IMR-90 (cell line): ENCODE results near the gene FAM174B. TPM values are rescaled to one million over a fixed set of nuclear protein-coding genes. Genes with fewer than 3 reads are reported as not detected.

Source experiments
- ATAC-seq: fragments of 200-7000 bp; cut with Tn5 transposase; 2 replicates; pipeline ENCODE4 v1.9.1; 2020; ENCODE audit warnings: low read depth, mild to moderate bottlenecking, moderate library complexity
- BruUV-seq: library from RNA; stranded (reverse); fragments of 400-500 nt; replicated peaks from 2 replicates; lab custom pipeline; 2021; lab: Mats Ljungman, UMichigan
- CTCF ChIA-PET: fragments of 300-600 bp; formaldehyde crosslinking; extraction: SDS; loops from one replicate; lab custom pipeline; 2021; ENCODE audit warnings: antibody characterized with exemption; lab: Yijun Ruan, JAX
- POLR2A ChIA-PET: fragments of 300-600 bp; sonication (Branson Sonifier 250); formaldehyde crosslinking; loops from one replicate; lab custom pipeline; 2022; ENCODE audit warnings: antibody characterized with exemption; ENCODE audit not compliant: unreplicated experiment; lab: Charles Lee
- DNase-seq: peaks from one replicate; pipeline ENCODE4 v3.0.0; 2013
- H2AFZ ChIP-seq: replicated peaks from 2 replicates; pipeline ENCODE3; 2013; ENCODE audit warnings: low read length, mild to moderate bottlenecking; ENCODE audit not compliant: poor library complexity
- H2AK5ac ChIP-seq: 2 replicates; pipeline ENCODE4 v1.6.1; 2013; ENCODE audit warnings: low read depth, low read length, inconsistent platforms
- H2AK9ac ChIP-seq: replicated peaks from 2 replicates; pipeline ENCODE3; 2013; ENCODE audit warnings: mild to moderate bottlenecking, low read depth, low read length, moderate library complexity; ENCODE audit not compliant: poor library complexity
- H2BK120ac ChIP-seq: 2 replicates; pipeline ENCODE4 v1.6.1; 2013; ENCODE audit warnings: low read depth, low read length, inconsistent platforms
- H2BK15ac ChIP-seq: 3 replicates; pipeline ENCODE4 v1.6.1; 2013; ENCODE audit warnings: low read depth, low read length, inconsistent platforms
- H2BK20ac ChIP-seq: 2 replicates; pipeline ENCODE4 v1.6.1; 2013; ENCODE audit warnings: low read depth, mild to moderate bottlenecking, inconsistent platforms, low read length, moderate library complexity
- H2BK5ac ChIP-seq: 2 replicates; pipeline ENCODE4 v1.6.1; 2013; ENCODE audit warnings: mild to moderate bottlenecking, low read depth, low read length, inconsistent platforms; ENCODE audit not compliant: poor library complexity, severe bottlenecking
- H3K14ac ChIP-seq: replicated peaks from 2 replicates; pipeline ENCODE4 v1.6.1; 2013; ENCODE audit warnings: low read depth, low read length, inconsistent platforms
- H3K18ac ChIP-seq: 2 replicates; pipeline ENCODE4 v1.6.1; 2013; ENCODE audit warnings: low read depth, low read length, control low read depth
- H3K23ac ChIP-seq: 2 replicates; pipeline ENCODE4 v1.6.1; 2013; ENCODE audit warnings: low read depth, low read length, inconsistent platforms
- H3K27ac ChIP-seq: 2 replicates; pipeline ENCODE4 v1.5.1; 2013; ENCODE audit warnings: mild to moderate bottlenecking, control low read depth, low read length; ENCODE audit not compliant: insufficient read depth
- H3K27me3 ChIP-seq: 2 replicates; pipeline ENCODE4 v1.6.1; 2013; ENCODE audit warnings: low read length; ENCODE audit not compliant: control insufficient read depth, insufficient read depth
- H3K36me3 ChIP-seq: 2 replicates; pipeline ENCODE4 v1.6.1; 2013; ENCODE audit warnings: low read length, mixed read lengths; ENCODE audit not compliant: control insufficient read depth, insufficient read depth
- H3K4ac ChIP-seq: 2 replicates; pipeline ENCODE4 v1.6.1; 2013; ENCODE audit warnings: low read depth, low read length, inconsistent platforms
- H3K4me1 ChIP-seq: 2 replicates; pipeline ENCODE4 v1.6.1; 2013; ENCODE audit warnings: low read length, mixed read lengths; ENCODE audit not compliant: control insufficient read depth, insufficient read depth
- H3K4me2 ChIP-seq: 2 replicates; pipeline ENCODE4 v1.6.1; 2013; ENCODE audit warnings: low read depth, mild to moderate bottlenecking, control low read depth, low read length, moderate library complexity
- H3K4me3 ChIP-seq: 2 replicates; pipeline ENCODE4 v1.5.1; 2013; ENCODE audit warnings: low read depth, mild to moderate bottlenecking, control low read depth, low read length, moderate library complexity; ENCODE audit not compliant: insufficient read depth
- H3K56ac ChIP-seq: 2 replicates; pipeline ENCODE4 v1.6.1; 2013; ENCODE audit warnings: low read length, inconsistent platforms; ENCODE audit not compliant: insufficient read depth; ENCODE audit errors: extremely low read depth
- H3K79me1 ChIP-seq, 2 experiments: 2 replicates each; pipeline ENCODE4 v1.6.1; 2013; ENCODE audit warnings: low read length in 2 of 2, inconsistent platforms in 1 of 2, low read depth in 1 of 2
- H3K9ac ChIP-seq: 2 replicates; pipeline ENCODE4 v1.6.1; 2013; ENCODE audit warnings: low read depth, low read length, control low read depth
- H3K9me1 ChIP-seq: 2 replicates; pipeline ENCODE4 v1.6.1; 2013; ENCODE audit warnings: low read length, inconsistent platforms; ENCODE audit not compliant: insufficient read depth
- H3K9me3 ChIP-seq: 2 replicates; pipeline ENCODE4 v1.6.1; 2013; ENCODE audit warnings: low read length; ENCODE audit not compliant: control insufficient read depth, insufficient read depth
- H4K20me1 ChIP-seq: 2 replicates; pipeline ENCODE4 v1.6.1; 2013; ENCODE audit warnings: low read length, inconsistent platforms; ENCODE audit not compliant: insufficient read depth
- H4K5ac ChIP-seq: 2 replicates; pipeline ENCODE4 v1.6.1; 2013; ENCODE audit warnings: mild to moderate bottlenecking, low read depth, low read length, control low read depth
- H4K8ac ChIP-seq, 2 experiments: 2 replicates each; pipeline ENCODE4 v1.6.1; 2013; ENCODE audit warnings: low read depth in 2 of 2, low read length in 2 of 2, control low read depth in 1 of 2, inconsistent platforms in 1 of 2
- H4K91ac ChIP-seq: 2 replicates; pipeline ENCODE4 v1.6.1; 2013; ENCODE audit warnings: low read depth, low read length, inconsistent platforms; ENCODE audit not compliant: insufficient read depth
- BHLHE40 ChIP-seq: fragments of 150-350 bp; IDR thresholded peaks from 2 replicates; pipeline ENCODE4 v1.6.1; 2016; ENCODE audit warnings: mild to moderate bottlenecking, low read depth, low read length
- CEBPB ChIP-seq: IDR thresholded peaks from 2 replicates; pipeline ENCODE4 v1.6.1; 2012; ENCODE audit warnings: low read depth, low read length, improper control_type of control experiment
- CHD1 ChIP-seq: IDR thresholded peaks from 2 replicates; pipeline ENCODE4 v1.6.1; 2012; ENCODE audit warnings: low read depth, low read length, improper control_type of control experiment
- CTCF ChIP-seq: conservative IDR thresholded peaks from 2 replicates; pipeline ENCODE4 v1.5.1; 2012; ENCODE audit warnings: mild to moderate bottlenecking, low read depth, low read length, improper control_type of control experiment
- FOS ChIP-seq: fragments of 150-350 bp; IDR thresholded peaks from 2 replicates; pipeline ENCODE4 v1.6.1; 2016; ENCODE audit warnings: low read depth, low read length
- MXI1 ChIP-seq: IDR thresholded peaks from 2 replicates; pipeline ENCODE4 v1.6.1; 2012; ENCODE audit warnings: low read depth, mild to moderate bottlenecking, low read length, moderate library complexity, borderline replicate concordance
- NFE2L2 ChIP-seq: fragments of 150-350 bp; IDR thresholded peaks from 2 replicates; pipeline ENCODE4 v1.6.1; 2016; ENCODE audit warnings: low read depth, mild to moderate bottlenecking, low read length
- RFX5 ChIP-seq: IDR thresholded peaks from 2 replicates; pipeline ENCODE4 v1.8.0; 2012; ENCODE audit warnings: low read depth, mild to moderate bottlenecking, low read length, moderate library complexity
- SMC3 ChIP-seq: fragments of 150-350 bp; IDR thresholded peaks from 2 replicates; pipeline ENCODE4 v1.6.1; 2016; ENCODE audit warnings: low read depth, mild to moderate bottlenecking, antibody characterized with exemption, low read length, moderate library complexity
- WGBS, 2 experiments: methylation state at CpG; one replicate each; pipeline versions ENCODE4 v1.1.5 to v1.1.7; 2013; ENCODE audit warnings: missing lambda C conversion rate in 2 of 2; ENCODE audit not compliant: insufficient read length in 1 of 2; ENCODE audit errors: extremely low coverage in 2 of 2; 5-methylcytosine and 5-hydroxymethylcytosine counted together
- dilution Hi-C: fragments of 300-500 bp; cut with HindIII; formaldehyde crosslinking; loops from one replicate; pipeline ENCODE4 v1.14.3; 2018; ENCODE audit warnings: low sequenced_read_pairs; ENCODE audit not compliant: unreplicated experiment
- in situ Hi-C: fragments of 300-500 bp; cut with MboI; formaldehyde crosslinking; loops from 3 replicates; pipeline ENCODE4 v1.14.3; 2019; ENCODE audit warnings: low sequenced_read_pairs, inconsistent platforms, mixed read lengths
- intact Hi-C: fragments of 100-400 bp; cut with micrococcal nuclease; formaldehyde crosslinking; loops from 2 replicates; pipeline ENCODE4 v1.10.0; 2022
- polyA plus RNA-seq, 3 experiments: library from polyadenylated mRNA; depleted of rRNA; stranded (reverse); fragments of >200 nt; gene quantifications; 2 replicates each; pipeline ENCODE4 v1.2.3, GENCODE V29; 2012; ENCODE audit warnings: low replicate concordance in 1 of 3
- total RNA-seq: library from RNA; depleted of rRNA; stranded (reverse); fragments of >200 nt; gene quantifications from 2 replicates; pipeline ENCODE4 v1.2.3, GENCODE V29; 2012

FAM174B gene
- total and polyA plus RNA-seq, 2 of the 4 experiments (the other 2 are of a cell fraction), result 0.18 to 0.56 TPM

- in situ Hi-C loops, result no loop called here
These were observed 23.9 kb downstream of the FAM174B start for GRCh38 chr15:92631721-92632120.

More at GRCh38 chr15:92631721-92632120, 23.9 kb downstream of the FAM174B start:
- H3K79me1 ChIP-seq, result no peaks in the 10 kb centered on the region
- no peak overlapping the region for H3K4ac ChIP-seq
- H3K18ac ChIP-seq, result no peak overlapping the region
- H2AFZ ChIP-seq, result no peak overlapping the region
- no peak overlapping the region for H2AK9ac ChIP-seq
- no peaks in the 10 kb centered on the region for H3K9me3 ChIP-seq
- H2BK120ac ChIP-seq, result no peak overlapping the region
- no peak overlapping the region for H2BK5ac ChIP-seq
- no peaks in the 10 kb centered on the region for H4K20me1 ChIP-seq
- no peak overlapping the region for H4K5ac ChIP-seq
- H2AK5ac ChIP-seq, result no peak overlapping the region
- no peak overlapping the region for H4K91ac ChIP-seq
- H3K23ac ChIP-seq, result no peak overlapping the region
- TF ChIP-seq FOS (no peak), CEBPB (no peak), CHD1 (no peak), RFX5 (no peak), CTCF (no peak), SMC3 (no peak), NFE2L2 (no peak), MXI1 (no peak), BHLHE40 (no peak)
- dilution Hi-C loops (no loop called here), intact Hi-C loops (no loop called here)
- no peaks in the 10 kb centered on the region for H3K9me1 ChIP-seq
- H3K4me1 ChIP-seq, result no peaks in the 10 kb centered on the region; the same call in 1 of the 2 replicates
- no peak overlapping the region for H3K9ac ChIP-seq
- no peak overlapping the region for H4K8ac ChIP-seq
- H2BK15ac ChIP-seq, result no peak overlapping the region
- no peak overlapping the region for H3K4me2 ChIP-seq
- ChIA-PET POLR2A (no interaction called here), CTCF (no interaction called here)
- DNase-seq, result no peak
- H3K4me3 ChIP-seq, result no peak overlapping the region
- H3K27me3 ChIP-seq, result no peaks in the 10 kb centered on the region; the same call in 1 of the 2 replicates
- no TSS peak for BruUV-seq
- no peak for ATAC-seq
- H3K36me3 ChIP-seq, result no peaks in the 10 kb centered on the region
- H3K14ac ChIP-seq, result no peak overlapping the region
- WGBS, 2 experiments, result 100% methylated on average over 1 of the region's 11 CpGs; no CpG with 5 or more reads in 1 of the 2 experiments
- no peak overlapping the region for H3K27ac ChIP-seq
- no peak overlapping the region for H2BK20ac ChIP-seq
- H3K56ac ChIP-seq, result no peak overlapping the region
